ENCODE results near the gene PLXND1.

Gene PLXND1

DNA sequence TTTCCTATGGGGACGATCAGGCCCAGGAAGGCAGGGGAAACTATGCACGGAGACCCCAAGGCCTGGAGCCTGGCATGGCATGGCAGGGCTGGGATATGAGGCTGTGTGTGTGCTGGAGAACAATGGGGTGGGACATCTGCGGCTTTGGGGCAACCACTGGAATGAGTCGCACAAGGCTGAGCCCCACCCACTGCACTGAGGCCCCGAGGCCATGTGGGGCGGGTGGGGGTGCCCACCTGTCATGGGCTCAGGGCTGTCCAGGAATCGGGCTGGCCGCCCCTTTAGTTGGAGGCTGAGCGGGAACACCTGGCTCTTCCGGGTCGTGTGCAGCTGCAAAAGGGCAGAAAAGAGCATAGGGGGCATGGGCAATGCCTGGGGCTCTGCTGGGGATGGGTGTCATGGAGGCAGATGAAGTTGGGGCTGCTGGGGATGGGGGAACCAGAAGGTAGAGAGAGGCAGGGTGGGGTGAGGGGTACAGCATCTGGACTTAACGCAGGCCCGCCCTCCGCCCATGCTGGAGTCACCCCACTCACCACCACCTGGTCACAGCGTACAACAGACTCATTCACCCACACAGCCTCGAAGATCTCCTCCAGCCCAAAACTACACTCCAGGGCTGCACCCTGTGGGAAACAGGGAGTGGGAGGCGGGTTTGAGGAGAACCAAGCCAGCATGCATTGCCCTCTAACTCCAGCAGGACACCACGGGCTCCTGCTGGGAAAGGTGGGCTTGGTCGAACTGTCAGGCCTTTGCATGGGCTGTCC lies 31.1 kb downstream of the PLXND1 start:
- TF ChIP-seq TEAD4 (IDR thresholded peaks at IDR 0.05) (no peak), RAD21 (IDR thresholded peaks at IDR 0.05; ENCODE audit: low read depth) (no peak), TCF12 (IDR thresholded peaks at IDR 0.05; ENCODE audit: low read depth) (no peak), YY1 (IDR thresholded peaks at IDR 0.05; ENCODE audit: low read depth) (no peak), FOXM1 (IDR thresholded peaks at IDR 0.05; ENCODE audit: borderline replicate concordance, low read depth) (no peak), CEBPB (IDR thresholded peaks at IDR 0.05) (no peak), NFIC (IDR thresholded peaks at IDR 0.05) (no peak), ZBTB7A (IDR thresholded peaks at IDR 0.05; ENCODE audit: low read depth) (no peak), TAF1 (IDR thresholded peaks at IDR 0.05; ENCODE audit: low read depth) (no peak), EP300 (IDR thresholded peaks at IDR 0.05; ENCODE audit: borderline replicate concordance) (no peak), EGR1 (IDR thresholded peaks at IDR 0.05) (no peak), CREB1 (IDR thresholded peaks at IDR 0.05; ENCODE audit: low read depth) (no peak)
- TF ChIP-seq, protein P1, sequence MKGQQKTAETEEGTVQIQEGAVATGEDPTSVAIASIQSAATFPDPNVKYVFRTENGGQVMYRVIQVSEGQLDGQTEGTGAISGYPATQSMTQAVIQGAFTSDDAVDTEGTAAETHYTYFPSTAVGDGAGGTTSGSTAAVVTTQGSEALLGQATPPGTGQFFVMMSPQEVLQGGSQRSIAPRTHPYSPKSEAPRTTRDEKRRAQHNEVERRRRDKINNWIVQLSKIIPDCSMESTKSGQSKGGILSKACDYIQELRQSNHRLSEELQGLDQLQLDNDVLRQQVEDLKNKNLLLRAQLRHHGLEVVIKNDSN (IDR thresholded peaks at IDR 0.05) = no peak
- TF ChIP-seq, protein P2, sequence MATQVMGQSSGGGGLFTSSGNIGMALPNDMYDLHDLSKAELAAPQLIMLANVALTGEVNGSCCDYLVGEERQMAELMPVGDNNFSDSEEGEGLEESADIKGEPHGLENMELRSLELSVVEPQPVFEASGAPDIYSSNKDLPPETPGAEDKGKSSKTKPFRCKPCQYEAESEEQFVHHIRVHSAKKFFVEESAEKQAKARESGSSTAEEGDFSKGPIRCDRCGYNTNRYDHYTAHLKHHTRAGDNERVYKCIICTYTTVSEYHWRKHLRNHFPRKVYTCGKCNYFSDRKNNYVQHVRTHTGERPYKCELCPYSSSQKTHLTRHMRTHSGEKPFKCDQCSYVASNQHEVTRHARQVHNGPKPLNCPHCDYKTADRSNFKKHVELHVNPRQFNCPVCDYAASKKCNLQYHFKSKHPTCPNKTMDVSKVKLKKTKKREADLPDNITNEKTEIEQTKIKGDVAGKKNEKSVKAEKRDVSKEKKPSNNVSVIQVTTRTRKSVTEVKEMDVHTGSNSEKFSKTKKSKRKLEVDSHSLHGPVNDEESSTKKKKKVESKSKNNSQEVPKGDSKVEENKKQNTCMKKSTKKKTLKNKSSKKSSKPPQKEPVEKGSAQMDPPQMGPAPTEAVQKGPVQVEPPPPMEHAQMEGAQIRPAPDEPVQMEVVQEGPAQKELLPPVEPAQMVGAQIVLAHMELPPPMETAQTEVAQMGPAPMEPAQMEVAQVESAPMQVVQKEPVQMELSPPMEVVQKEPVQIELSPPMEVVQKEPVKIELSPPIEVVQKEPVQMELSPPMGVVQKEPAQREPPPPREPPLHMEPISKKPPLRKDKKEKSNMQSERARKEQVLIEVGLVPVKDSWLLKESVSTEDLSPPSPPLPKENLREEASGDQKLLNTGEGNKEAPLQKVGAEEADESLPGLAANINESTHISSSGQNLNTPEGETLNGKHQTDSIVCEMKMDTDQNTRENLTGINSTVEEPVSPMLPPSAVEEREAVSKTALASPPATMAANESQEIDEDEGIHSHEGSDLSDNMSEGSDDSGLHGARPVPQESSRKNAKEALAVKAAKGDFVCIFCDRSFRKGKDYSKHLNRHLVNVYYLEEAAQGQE (IDR thresholded peaks at IDR 0.05; ENCODE audit: low read depth) = no peak
- TF ChIP-seq, protein P3, sequence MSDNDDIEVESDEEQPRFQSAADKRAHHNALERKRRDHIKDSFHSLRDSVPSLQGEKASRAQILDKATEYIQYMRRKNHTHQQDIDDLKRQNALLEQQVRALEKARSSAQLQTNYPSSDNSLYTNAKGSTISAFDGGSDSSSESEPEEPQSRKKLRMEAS (IDR thresholded peaks at IDR 0.05) = no peak

DNA sequence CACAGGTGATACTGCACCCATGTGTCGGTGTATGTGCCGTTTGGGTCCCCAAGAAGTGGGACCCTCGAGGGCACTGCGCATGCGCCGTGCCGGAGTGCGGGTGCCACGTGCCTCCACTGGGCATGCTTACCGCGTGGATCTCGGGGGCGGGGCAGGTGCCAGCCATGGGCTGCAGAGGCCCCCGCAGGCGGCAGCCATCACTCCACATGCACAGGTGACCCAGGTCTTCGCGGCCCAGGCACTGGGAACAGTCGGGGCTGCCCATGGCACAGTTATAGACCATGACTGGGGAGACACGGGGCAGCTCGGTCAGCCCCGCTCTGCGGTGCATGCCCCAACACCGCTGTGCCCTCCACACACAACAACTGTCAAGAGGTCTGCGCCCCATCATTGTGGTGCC lies 32.3 kb downstream of the PLXND1 start:
- TF ChIP-seq FOXM1 (IDR thresholded peaks at IDR 0.05; ENCODE audit: borderline replicate concordance, low read depth) = no peak
- TF ChIP-seq, protein P2 (IDR thresholded peaks at IDR 0.05; ENCODE audit: low read depth) = no peak
- TF ChIP-seq YY1 (IDR thresholded peaks at IDR 0.05; ENCODE audit: low read depth) = no peak
- no peak for TF ChIP-seq TEAD4 (IDR thresholded peaks at IDR 0.05)
- TF ChIP-seq NFIC (IDR thresholded peaks at IDR 0.05) = no peak
- TF ChIP-seq TCF12 (IDR thresholded peaks at IDR 0.05; ENCODE audit: low read depth) = no peak
- no peak for TF ChIP-seq RAD21 (IDR thresholded peaks at IDR 0.05; ENCODE audit: low read depth)
- TF ChIP-seq EGR1 (IDR thresholded peaks at IDR 0.05) = no peak
- no peak for TF ChIP-seq EP300 (IDR thresholded peaks at IDR 0.05; ENCODE audit: borderline replicate concordance)
- TF ChIP-seq TAF1 (IDR thresholded peaks at IDR 0.05; ENCODE audit: low read depth) = no peak
- no peak for TF ChIP-seq CREB1 (IDR thresholded peaks at IDR 0.05; ENCODE audit: low read depth)
- TF ChIP-seq, protein P1 (IDR thresholded peaks at IDR 0.05) = no peak
- TF ChIP-seq, protein P3 (IDR thresholded peaks at IDR 0.05) = no peak
- TF ChIP-seq CEBPB (IDR thresholded peaks at IDR 0.05) = no peak
- no peak for TF ChIP-seq ZBTB7A (IDR thresholded peaks at IDR 0.05; ENCODE audit: low read depth)

DNA sequence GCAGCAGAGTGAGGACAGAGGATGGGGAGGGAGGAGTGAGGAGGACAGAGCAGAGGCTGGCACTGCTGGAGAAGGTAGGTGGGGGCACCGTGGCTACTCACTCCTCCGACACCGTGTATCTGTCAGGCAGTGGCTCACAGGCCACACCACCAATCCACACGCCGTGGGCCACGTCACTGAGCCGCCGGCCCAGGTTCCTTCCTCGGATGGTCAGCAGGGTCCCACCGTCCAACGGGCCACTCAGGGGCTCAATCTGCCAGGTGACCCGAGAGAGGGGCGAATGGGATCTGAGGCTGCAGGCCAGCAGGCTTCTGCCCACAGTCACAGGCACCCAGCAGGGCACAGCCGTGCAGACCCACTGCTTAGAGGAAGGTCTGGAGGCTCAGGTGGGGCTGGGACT lies 33.0 kb downstream of the PLXND1 start:
- TF ChIP-seq, protein P1 (IDR thresholded peaks at IDR 0.05) = no peak
- TF ChIP-seq, protein P3 (IDR thresholded peaks at IDR 0.05) = no peak
- TF ChIP-seq NFIC (IDR thresholded peaks at IDR 0.05) (no peak), TAF1 (IDR thresholded peaks at IDR 0.05; ENCODE audit: low read depth) (no peak), YY1 (IDR thresholded peaks at IDR 0.05; ENCODE audit: low read depth) (no peak), EGR1 (IDR thresholded peaks at IDR 0.05) (no peak), FOXM1 (IDR thresholded peaks at IDR 0.05; ENCODE audit: borderline replicate concordance, low read depth) (no peak)

DNA sequence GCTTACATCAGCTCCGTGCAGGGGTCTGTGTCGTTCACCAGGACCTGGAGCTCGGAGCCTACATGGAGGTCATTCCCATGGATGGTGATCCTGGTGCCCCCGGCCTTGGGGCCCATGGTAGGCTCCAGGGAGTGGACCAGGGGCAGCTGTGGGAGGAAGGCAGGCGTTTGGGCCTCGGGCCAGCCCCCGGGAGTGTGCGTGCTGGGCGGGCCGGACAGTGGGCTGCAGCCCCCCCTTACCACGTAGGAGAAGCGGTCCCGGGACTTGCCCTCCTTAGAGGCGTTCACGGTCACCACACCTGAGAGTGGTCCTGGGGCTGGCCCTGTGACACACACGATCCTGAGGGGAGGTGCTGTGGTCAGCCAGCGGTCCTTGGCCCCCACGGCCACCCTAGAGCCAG lies 33.9 kb downstream of the PLXND1 start:
- TF ChIP-seq NFIC (IDR thresholded peaks at IDR 0.05) (no peak), EGR1 (IDR thresholded peaks at IDR 0.05) (no peak), CEBPB (IDR thresholded peaks at IDR 0.05) (no peak), RAD21 (IDR thresholded peaks at IDR 0.05; ENCODE audit: low read depth) (no peak)
- TF ChIP-seq, protein P1 (IDR thresholded peaks at IDR 0.05) = no peak

Measured in Ishikawa (cell line).